Activated naive CD4-positive, alpha-beta T cell treated with anti-CD3 and anti-CD28 coated beads, Interleukin-2, amount 50 U/mL, for 24 hours (primary cell): ENCODE measurements around the gene CLEC4M.
"Not testable (repeated sequence)": the region's sequence is repeated elsewhere in the genome, so short reads cannot be mapped to it uniquely, and the experiment has no call there.

Source experiments
- H3K27ac Mint-ChIP-seq: one replicate; pipeline ENCODE4 v1.8.0; 2021; ENCODE audit warnings: mild to moderate bottlenecking, mixed read lengths
- H3K27me3 Mint-ChIP-seq: one replicate; pipeline ENCODE4 v1.8.0; 2021; ENCODE audit warnings: mixed read lengths
- H3K36me3 Mint-ChIP-seq: one replicate; pipeline ENCODE4 v1.8.0; 2021; ENCODE audit warnings: mixed read lengths
- H3K4me1 Mint-ChIP-seq: one replicate; pipeline ENCODE4 v1.8.0; 2021; ENCODE audit warnings: mixed read lengths
- H3K4me3 Mint-ChIP-seq: one replicate; pipeline ENCODE4 v1.8.0; 2021; ENCODE audit warnings: mild to moderate bottlenecking, mixed read lengths
- H3K9me3 Mint-ChIP-seq: one replicate; pipeline ENCODE4 v1.8.0; 2021; ENCODE audit warnings: mixed read lengths

The CLEC4M gene

GRCh38 chr19:7736148-7736547, 26.9 kb upstream of the CLEC4M start:
- no peak overlapping the region for H3K4me3 Mint-ChIP-seq
- H3K9me3 Mint-ChIP-seq = no peaks in the 10 kb centered on the region
- H3K27me3 Mint-ChIP-seq = peaks cover 4% of the 10 kb centered on the region
- H3K27ac Mint-ChIP-seq = peak overlapping the region; percentile 33
- no peaks in the 10 kb centered on the region for H3K36me3 Mint-ChIP-seq
- peaks cover 4% of the 10 kb centered on the region for H3K4me1 Mint-ChIP-seq

DNA sequence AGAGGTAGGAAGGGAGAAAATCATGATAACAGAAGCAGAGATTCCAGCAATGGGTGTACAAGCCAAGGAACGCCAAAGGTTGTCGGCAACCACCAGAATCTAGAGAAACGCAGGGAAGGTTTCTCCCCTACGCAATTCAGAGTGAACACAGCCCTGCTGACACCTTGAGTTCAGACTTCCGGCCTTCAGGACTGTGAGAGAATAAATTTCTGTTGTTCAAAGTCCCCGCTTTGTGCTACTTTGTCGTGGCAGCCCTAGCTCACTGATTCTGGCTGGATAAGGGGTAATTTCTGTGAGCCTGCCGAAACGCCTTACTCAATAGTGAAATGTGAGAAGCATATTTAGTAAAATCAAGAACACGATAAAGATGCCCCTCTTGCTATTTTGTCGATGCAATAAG, 25.8 kb upstream of the CLEC4M start:
- H3K4me3 Mint-ChIP-seq = no peak overlapping the region
- peaks cover 4% of the 10 kb centered on the region for H3K4me1 Mint-ChIP-seq
- H3K9me3 Mint-ChIP-seq = no peaks in the 10 kb centered on the region
- H3K27ac Mint-ChIP-seq = no peak overlapping the region
- H3K27me3 Mint-ChIP-seq = peaks cover 3% of the 10 kb centered on the region
- H3K36me3 Mint-ChIP-seq = no peaks in the 10 kb centered on the region

DNA sequence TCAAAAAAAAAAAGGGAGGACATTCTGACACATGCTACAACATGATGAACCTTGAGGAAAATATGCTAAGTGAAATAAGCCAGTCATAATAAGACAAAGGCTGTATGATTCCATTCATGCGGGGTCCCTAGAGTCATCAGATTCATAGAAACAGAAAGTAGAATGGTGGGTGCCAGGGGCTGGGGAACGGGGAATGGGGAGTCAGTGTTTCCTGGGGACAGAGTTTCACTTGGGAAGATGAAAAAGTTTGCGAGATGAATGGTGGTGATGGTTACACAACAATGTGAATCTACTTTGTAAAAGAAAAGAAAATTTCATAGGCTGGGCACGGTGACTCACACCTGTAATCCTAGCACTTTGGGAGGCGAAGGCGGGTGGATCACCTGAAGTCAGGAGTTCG, 25.0 kb upstream of the CLEC4M start:
- H3K4me1 Mint-ChIP-seq = peaks cover 4% of the 10 kb centered on the region
- H3K27me3 Mint-ChIP-seq = peaks cover 3% of the 10 kb centered on the region
- H3K36me3 Mint-ChIP-seq = no peaks in the 10 kb centered on the region
- H3K27ac Mint-ChIP-seq = peak overlapping the region; percentile 37
- H3K9me3 Mint-ChIP-seq = no peaks in the 10 kb centered on the region
- no peak overlapping the region for H3K4me3 Mint-ChIP-seq

DNA sequence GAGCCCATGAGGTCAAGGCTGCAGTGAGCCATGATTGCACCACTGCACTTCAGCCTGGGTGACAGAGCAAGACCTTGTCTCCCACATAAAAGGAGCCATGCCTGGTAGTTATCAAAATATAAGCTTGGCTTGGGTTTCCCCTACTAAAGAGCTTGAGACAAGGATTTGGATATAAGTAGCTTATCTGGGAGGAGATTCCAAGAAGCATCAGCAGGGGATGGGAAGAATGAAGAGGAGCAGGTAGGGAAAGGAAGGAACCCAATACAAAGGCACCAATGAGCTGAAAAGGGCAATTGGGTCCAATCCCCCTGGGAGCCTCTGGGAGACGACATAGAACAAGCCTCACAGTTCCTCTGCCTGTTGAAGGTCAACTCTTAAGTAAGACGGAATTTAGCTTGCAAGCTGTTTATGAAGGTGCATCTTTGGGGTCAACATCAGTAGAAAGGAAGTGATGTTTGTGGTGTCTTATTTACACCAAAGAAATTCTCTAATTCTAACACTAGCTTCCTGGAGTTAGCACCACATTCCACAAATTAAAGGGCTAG, 23.8 kb upstream of the CLEC4M start:
- peaks cover 3% of the 10 kb centered on the region for H3K27me3 Mint-ChIP-seq
- no peaks in the 10 kb centered on the region for H3K9me3 Mint-ChIP-seq
- H3K36me3 Mint-ChIP-seq = no peaks in the 10 kb centered on the region
- no peak overlapping the region for H3K4me3 Mint-ChIP-seq
- H3K4me1 Mint-ChIP-seq = peaks cover 4% of the 10 kb centered on the region
- no peak overlapping the region for H3K27ac Mint-ChIP-seq

DNA sequence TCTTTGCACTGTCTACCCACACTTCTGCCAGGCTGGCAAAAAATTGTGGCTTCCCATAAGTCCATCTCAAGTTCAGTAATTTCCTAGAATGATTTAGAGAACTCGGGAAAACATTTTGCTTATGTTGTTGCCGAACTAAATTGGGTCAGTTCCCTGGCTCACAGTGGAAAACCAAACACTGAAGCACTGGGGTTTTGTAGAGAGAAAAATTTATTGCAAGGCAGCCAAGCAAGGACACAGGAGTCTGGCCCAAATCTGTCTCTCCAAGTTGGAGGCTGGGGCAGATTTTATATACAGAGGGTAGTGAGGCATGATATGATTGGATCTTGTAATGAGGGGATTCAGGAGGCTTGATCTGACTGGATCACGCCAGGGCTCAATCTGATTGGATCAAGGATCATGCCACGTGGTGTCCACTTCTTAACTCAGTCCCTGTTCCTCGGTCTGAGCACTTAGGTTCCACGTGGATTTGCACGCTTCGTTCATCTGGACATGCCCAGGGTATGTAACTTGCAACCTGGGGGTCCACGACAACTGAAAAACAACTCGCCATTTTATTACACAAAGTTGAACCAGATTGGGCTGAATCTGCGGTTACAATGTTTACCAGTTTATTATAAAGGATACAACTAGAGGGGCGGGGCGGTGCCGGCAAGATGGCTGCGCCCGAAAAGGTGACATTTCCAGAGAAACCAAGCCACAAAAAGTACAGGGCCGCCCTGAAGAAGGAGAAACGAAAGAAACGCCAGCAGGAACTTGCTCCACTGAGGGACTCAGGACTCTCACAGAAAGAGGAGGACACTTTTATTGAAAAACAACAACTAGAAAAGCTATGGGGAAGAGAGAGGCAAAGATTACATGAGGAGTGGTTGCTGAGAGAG, 23.0 kb upstream of the CLEC4M start:
- Mint-ChIP-seq H3K36me3 (no peaks in the 10 kb centered on the region), H3K27me3 (peaks cover 3% of the 10 kb centered on the region), H3K9me3 (no peaks in the 10 kb centered on the region), H3K27ac (no peak overlapping the region), H3K4me1 (peaks cover 4% of the 10 kb centered on the region), H3K4me3 (no peak overlapping the region)

DNA sequence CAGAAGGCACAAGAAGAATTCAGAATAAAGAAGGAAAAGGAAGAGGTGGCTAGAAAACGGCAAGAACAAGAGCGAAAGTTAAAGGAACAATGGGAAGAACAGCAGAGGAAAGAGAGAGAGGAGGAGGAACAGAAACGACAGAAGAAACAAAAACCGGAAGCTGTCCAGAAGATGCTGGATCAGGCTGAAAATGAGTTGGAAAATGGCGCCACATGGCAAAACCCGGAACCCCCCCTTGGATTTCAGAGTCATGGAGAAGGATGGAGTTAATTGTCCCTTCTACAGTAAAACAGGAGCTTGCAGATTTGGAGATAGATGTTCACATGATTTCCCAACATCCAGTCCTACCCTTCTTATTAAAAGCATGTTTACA, 22.4 kb upstream of the CLEC4M start:
- peaks cover 4% of the 10 kb centered on the region for H3K4me1 Mint-ChIP-seq
- H3K36me3 Mint-ChIP-seq = no peaks in the 10 kb centered on the region
- H3K27ac Mint-ChIP-seq = peak overlapping the region; percentile 73
- H3K9me3 Mint-ChIP-seq = no peaks in the 10 kb centered on the region
- H3K4me3 Mint-ChIP-seq = no peak overlapping the region
- H3K27me3 Mint-ChIP-seq = peaks cover 3% of the 10 kb centered on the region

DNA sequence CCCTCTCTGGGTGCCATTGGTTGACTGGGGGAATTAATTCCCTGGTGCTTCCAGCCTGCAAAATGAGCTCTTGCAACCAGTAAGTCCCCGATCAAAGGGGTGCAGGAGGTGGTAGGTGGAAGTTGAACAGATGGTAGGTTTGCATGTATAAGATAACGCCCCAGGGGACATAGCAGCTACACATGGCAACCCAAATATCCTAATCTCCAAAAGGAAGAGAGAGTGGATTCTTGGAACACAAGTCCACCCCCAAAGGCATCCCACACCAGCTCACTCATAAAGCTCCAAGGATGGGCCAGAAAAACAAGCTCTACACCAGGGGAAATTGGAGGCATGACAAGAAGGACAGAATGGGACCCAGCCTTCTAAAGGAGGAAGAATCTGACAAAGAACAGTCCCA, 20.5 kb upstream of the CLEC4M start:
- Mint-ChIP-seq H3K27ac (no peak overlapping the region), H3K9me3 (no peaks in the 10 kb centered on the region)

GRCh38 chr19:7742991-7743390, 20.1 kb upstream of the CLEC4M start:
- Mint-ChIP-seq H3K27ac (no peak overlapping the region), H3K27me3 (peaks cover 5% of the 10 kb centered on the region), H3K36me3 (peaks cover 1% of the 10 kb centered on the region), H3K9me3 (peaks cover 1% of the 10 kb centered on the region), H3K4me1 (peaks cover 2% of the 10 kb centered on the region), H3K4me3 (no peak overlapping the region)

More for the DNA sequence above, 20.5 kb upstream of the CLEC4M start:
- peaks cover 3% of the 10 kb centered on the region for H3K27me3 Mint-ChIP-seq
- H3K4me1 Mint-ChIP-seq = peaks cover 4% of the 10 kb centered on the region
- H3K4me3 Mint-ChIP-seq = no peak overlapping the region
- H3K36me3 Mint-ChIP-seq = no peaks in the 10 kb centered on the region

DNA sequence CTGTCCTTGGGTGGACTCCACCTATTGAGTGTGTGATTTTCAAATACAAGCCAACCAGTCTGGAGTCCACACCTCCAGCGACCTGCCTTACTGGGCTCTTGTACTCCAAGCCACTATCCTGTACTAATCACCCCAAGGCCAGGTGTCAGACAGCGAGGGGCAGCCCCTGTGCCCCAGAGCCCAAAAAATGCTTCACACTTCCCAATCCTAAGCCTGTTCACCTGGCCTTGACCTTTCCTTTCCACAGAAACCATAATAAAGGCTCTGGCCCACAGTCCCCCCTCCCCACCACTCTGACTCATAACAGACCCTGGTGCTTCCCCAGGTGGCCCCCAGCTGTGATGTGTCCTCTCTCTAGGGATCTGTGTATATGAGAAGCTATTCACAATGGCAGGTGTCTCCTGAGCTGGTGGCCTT, 19.6 kb upstream of the CLEC4M start:
- Mint-ChIP-seq H3K4me3 (no peak overlapping the region), H3K27ac (no peak overlapping the region), H3K4me1 (no peaks in the 10 kb centered on the region), H3K9me3 (peaks cover 4% of the 10 kb centered on the region), H3K36me3 (peaks cover 1% of the 10 kb centered on the region), H3K27me3 (peaks cover 5% of the 10 kb centered on the region)

DNA sequence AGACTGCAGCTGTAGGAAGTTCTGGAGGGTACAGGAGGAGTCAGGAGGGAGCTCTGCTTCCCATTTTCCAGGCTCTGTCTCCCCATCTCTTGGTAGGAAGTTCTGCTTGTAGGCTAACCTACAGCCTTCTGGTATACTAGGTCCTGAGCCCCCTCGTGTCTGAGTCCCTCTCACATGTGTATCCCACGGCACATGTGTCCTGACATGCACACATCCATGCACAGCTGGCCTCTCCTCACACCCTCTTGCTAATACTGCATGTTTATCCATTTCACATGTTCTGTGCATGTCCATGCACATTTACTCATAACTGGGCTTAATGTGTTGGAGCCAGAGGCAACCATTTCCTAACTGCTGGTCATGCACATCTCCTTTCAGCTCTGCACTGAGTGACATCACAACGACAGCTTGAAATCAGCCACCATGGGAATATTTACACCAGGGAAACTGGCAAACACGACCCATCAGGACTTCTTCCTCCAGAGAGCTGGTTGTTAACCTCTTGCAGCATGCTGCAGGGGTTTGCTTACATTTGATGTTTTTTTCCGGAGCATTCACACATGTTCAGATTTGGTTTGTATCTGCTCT, 18.8 kb upstream of the CLEC4M start:
- Mint-ChIP-seq H3K27me3 (peaks cover 5% of the 10 kb centered on the region), H3K9me3 (peaks cover 4% of the 10 kb centered on the region), H3K27ac (no peak overlapping the region), H3K4me1 (no peaks in the 10 kb centered on the region), H3K36me3 (peaks cover 1% of the 10 kb centered on the region), H3K4me3 (no peak overlapping the region)

GRCh38 chr19:7744871-7745650, 18.0 kb upstream of the CLEC4M start:
- Mint-ChIP-seq H3K9me3 (peaks cover 4% of the 10 kb centered on the region), H3K36me3 (peaks cover 1% of the 10 kb centered on the region), H3K4me3 (no peak overlapping the region), H3K4me1 (peaks cover under 1% of the 10 kb centered on the region), H3K27ac (no peak overlapping the region), H3K27me3 (peaks cover 5% of the 10 kb centered on the region)

DNA sequence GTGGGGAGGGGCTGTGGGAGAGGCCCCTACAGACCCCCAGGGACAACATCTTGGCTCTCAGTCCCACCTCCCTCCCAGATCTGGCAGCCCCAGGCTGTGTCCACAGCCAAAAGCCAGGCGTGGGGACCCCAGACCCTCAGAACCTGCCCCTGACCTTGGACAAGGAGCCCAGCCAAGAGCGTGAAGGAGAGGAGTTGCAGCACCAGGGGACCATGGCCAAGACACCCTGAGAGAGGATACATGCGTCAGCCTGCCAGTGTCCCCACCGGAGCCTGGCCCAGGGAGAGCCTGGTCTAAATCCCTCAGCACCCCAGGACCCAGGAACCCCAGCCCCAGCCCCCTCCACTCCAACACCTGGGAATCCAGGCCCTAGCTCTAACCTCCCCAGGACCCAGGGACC, 16.7 kb upstream of the CLEC4M start:
- not testable (repeated sequence) for H3K27me3 Mint-ChIP-seq
- H3K4me1 Mint-ChIP-seq = peaks cover 13% of the 10 kb centered on the region

DNA sequence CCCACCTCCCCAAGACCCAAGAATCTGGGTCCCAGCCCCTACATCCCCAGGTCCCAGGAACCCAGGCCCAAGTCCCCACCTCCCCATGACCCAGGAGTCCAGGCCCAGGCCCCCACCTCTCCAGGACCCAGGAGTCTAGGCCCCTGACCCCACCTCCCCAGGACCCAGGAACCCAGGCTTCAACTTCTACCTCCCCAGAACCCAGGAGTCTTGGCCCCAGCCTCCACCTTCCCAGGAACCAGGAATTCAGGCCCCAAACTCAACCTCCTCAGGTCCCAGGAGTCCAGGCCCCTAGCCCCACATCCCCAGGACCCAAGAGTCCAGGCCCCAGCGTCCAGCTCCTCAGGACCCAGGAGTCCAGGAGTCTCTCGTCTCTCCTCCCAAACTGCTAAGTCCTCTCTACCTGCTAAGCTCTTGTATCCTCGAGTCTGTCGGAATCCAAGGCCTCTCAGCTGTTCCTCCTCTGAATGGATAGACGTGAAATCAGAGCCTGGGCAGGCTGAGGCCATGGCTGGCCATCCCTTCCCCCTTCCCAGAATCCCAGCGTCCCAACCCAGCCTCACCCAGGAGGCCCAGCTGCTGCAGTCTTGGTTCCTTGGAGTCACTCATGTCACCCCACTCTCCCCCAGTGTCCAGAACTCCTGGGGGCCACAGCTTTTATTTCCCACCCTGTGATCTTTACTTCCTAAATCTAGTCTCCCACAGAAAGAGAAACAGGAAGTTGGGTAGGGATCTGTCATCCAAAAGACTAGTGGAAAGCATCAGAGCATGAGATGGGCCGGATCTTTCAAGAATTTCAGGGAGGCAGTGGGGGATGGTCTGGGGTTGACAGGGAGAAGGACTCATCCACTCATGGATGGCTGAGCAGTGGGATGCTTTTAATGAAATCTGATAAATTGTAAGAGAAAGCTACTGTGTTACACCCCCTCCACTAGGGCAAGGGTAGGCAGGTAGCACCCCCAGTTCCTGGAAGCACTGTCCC, 15.8 kb upstream of the CLEC4M start, which contains the start of gene CD209:
CD209 (minus strand) TSS at position 632 of the 982 bp plus-strand sequence; CDS start at position 609, 23 bp downstream.
- no peak within 1 kb of the TSS for H3K4me3 Mint-ChIP-seq
- peaks cover 1% of the 10 kb centered on the region for H3K27me3 Mint-ChIP-seq
- H3K4me1 Mint-ChIP-seq = peaks cover 18% of the 10 kb centered on the region
- H3K9me3 Mint-ChIP-seq = peaks cover 4% of the 10 kb centered on the region
- H3K27ac Mint-ChIP-seq = peak within 1 kb of the TSS; percentile 24
- H3K36me3 Mint-ChIP-seq = peaks cover 2% of the 10 kb centered on the region

More for the DNA sequence above, 16.7 kb upstream of the CLEC4M start:
- not testable (repeated sequence) for H3K9me3 Mint-ChIP-seq, H3K27ac Mint-ChIP-seq, H3K36me3 Mint-ChIP-seq, H3K4me3 Mint-ChIP-seq

- Mint-ChIP-seq H3K27ac (no peak overlapping the region), H3K4me3 (no peak overlapping the region)
These were observed 14.9 kb upstream of the CLEC4M start for GRCh38 chr19:7748171-7748570.

More at GRCh38 chr19:7748171-7748570, 14.9 kb upstream of the CLEC4M start:
- H3K4me1 Mint-ChIP-seq = peaks cover 24% of the 10 kb centered on the region
- peaks cover 4% of the 10 kb centered on the region for H3K9me3 Mint-ChIP-seq
- peaks cover 4% of the 10 kb centered on the region for H3K36me3 Mint-ChIP-seq
- peaks cover 1% of the 10 kb centered on the region for H3K27me3 Mint-ChIP-seq
